ENCODE results near the gene PALLD. TPM values are rescaled to one million over a fixed set of nuclear protein-coding genes. Genes with fewer than 3 reads are reported as not detected.

The PALLD gene
- total and polyA plus RNA-seq, 2 of the 13 experiments (the other 11 are each of a cell fraction or from before 2014, with no cell fraction given): 0.50 to 1.5 TPM

DNA sequence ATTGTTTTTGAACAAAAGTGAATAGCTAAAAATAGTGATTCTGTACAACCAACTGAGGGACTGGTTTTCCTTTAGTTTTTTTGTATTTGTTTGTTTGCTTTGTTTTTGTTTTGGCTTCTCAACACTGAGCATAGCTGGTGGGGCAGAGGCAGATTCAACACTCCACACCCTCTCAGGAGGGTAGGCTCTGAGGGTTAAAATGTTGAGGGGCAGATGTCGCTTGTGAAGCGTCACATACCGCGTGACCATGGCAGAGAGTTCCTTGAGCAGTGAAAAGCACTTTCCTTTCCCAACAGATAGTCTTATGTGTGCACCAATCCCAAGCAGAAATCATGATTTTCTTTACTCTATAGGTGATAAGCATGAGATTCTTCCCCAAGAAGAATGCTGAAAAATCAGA, 155.0 kb downstream of the PALLD start (continued):
- TF ChIP-seq, protein P1, sequence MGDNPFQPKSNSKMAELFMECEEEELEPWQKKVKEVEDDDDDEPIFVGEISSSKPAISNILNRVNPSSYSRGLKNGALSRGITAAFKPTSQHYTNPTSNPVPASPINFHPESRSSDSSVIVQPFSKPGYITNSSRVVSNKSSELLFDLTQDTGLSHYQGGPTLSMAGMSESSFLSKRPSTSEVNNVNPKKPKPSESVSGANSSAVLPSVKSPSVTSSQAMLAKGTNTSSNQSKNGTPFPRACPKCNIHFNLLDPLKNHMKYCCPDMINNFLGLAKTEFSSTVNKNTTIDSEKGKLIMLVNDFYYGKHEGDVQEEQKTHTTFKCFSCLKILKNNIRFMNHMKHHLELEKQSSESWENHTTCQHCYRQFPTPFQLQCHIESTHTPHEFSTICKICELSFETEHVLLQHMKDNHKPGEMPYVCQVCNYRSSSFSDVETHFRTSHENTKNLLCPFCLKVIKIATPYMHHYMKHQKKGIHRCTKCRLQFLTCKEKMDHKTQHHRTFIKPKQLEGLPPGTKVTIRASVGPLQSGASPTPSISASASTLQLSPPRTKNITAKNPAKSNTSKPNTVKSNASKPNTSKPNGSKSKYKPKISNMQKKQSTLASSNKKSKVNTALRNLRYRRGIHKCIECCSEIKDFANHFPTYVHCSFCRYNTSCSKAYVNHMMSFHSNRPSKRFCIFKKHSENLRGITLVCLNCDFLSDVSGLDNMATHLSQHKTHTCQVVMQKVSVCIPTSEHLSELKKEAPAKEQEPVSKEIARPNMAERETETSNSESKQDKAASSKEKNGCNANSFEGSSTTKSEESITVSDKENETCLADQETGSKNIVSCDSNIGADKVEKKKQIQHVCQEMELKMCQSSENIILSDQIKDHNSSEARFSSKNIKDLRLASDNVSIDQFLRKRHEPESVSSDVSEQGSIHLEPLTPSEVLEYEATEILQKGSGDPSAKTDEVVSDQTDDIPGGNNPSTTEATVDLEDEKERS (CRISPR knock-in tag; IDR thresholded peaks at IDR 0.05): no peak
- TF ChIP-seq, protein P2, sequence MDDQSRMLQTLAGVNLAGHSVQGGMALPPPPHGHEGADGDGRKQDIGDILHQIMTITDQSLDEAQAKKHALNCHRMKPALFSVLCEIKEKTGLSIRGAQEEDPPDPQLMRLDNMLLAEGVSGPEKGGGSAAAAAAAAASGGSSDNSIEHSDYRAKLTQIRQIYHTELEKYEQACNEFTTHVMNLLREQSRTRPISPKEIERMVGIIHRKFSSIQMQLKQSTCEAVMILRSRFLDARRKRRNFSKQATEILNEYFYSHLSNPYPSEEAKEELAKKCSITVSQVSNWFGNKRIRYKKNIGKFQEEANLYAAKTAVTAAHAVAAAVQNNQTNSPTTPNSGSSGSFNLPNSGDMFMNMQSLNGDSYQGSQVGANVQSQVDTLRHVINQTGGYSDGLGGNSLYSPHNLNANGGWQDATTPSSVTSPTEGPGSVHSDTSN (CRISPR knock-in tag; IDR thresholded peaks at IDR 0.05; ENCODE audit: borderline replicate concordance): no peak
- TF ChIP-seq, protein P3, sequence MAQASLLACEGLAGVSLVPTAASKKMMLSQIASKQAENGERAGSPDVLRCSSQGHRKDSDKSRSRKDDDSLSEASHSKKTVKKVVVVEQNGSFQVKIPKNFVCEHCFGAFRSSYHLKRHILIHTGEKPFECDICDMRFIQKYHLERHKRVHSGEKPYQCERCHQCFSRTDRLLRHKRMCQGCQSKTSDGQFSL (CRISPR knock-in tag; IDR thresholded peaks at IDR 0.05): no peak
- TF ChIP-seq ZSCAN29 (CRISPR knock-in tag; conservative IDR thresholded peaks at IDR 0.05): no peak

DNA sequence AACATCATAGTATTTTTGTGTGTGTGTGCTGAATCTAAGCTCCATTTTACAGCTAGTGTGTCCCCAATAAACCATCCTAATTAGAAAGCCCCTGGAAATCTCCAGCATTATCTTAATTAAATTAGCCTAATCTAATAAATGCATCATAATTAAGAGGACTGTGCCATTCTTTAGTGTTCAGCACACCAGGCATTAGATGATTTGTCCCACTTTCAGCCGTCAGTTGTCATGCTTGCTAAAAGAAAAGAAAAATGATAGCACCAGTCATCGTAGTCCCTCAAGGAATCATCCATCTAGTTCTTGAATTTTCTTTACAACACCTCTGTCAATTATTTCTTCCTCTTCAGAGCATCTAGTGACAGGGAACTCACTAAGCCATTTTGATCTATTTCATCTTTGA, 155.9 kb downstream of the PALLD start:
- BruUV-seq (replicated peaks): no TSS peak
- in situ Hi-C loops (cut with HindIII; ENCODE audit: extremely low pct_ligation_motif_present, low pct_unique_long_range_greater_than_20kb) (no loop called here), intact Hi-C loops (cut with micrococcal nuclease; ENCODE audit: unreplicated experiment) (no loop called here)
- Histone ChIP-seq H3K4me2 (ENCODE audit: low read depth, low read length) (no peak overlapping the region), H3K36me3 (replicated peaks in 1 of 2; ENCODE audit: control insufficient read depth in 1 of 2, insufficient read depth in 2 of 2, low read length in 2 of 2) (no peaks in the 10 kb centered on the region), H3K27me3 (ENCODE audit: control insufficient read depth in 1 of 2, insufficient read depth in 2 of 2, low read length in 2 of 2) (no peaks in the 10 kb centered on the region; a peak in 2 of 5 replicates), H3K9me3 (ENCODE audit: low read length) (no peaks in the 10 kb centered on the region), H4K20me1 (ENCODE audit: insufficient read depth, low read length) (no peaks in the 10 kb centered on the region), H2AFZ (ENCODE audit: low read length) (no peak overlapping the region), H3K4me1 (ENCODE audit: insufficient read depth, low read length) (no peaks in the 10 kb centered on the region), H3K4me3 (replicated peaks in 1 of 3; ENCODE audit: insufficient read depth in 1 of 3, low read depth in 2 of 3, low read length in 3 of 3) (no peak overlapping the region), H3K27ac (ENCODE audit: extremely low read length, insufficient read depth, low read length) (no peak overlapping the region), H3K79me2 (ENCODE audit: insufficient read depth, low read length) (no peaks in the 10 kb centered on the region), H3K9ac (ENCODE audit: insufficient read depth, low read depth, low read length) (no peak overlapping the region)
- ATAC-seq (no peak), FAIRE-seq (no peak), DNase-seq (ENCODE audit: low spot score) (no peak)
- ChIA-PET POLR2A (no interaction called here), CTCF (ENCODE audit: low intra/inter-chr PET ratio, low total read pairs) (no interaction called here)
- WGBS (ENCODE audit: low lambda C conversion rate): 34% methylated on average over 2 of the region's 2 CpGs
- TF ChIP-seq SP5 (CRISPR knock-in tag; IDR thresholded peaks at IDR 0.05; ENCODE audit: borderline replicate concordance, low read depth) (no peak), KDM6A (CRISPR knock-in tag; IDR thresholded peaks at IDR 0.05; ENCODE audit: low read depth) (no peak), SMYD3 (CRISPR knock-in tag; IDR thresholded peaks at IDR 0.05) (no peak), ADNP (CRISPR knock-in tag; IDR thresholded peaks at IDR 0.05) (no peak)
- TF ChIP-seq, protein P4, sequence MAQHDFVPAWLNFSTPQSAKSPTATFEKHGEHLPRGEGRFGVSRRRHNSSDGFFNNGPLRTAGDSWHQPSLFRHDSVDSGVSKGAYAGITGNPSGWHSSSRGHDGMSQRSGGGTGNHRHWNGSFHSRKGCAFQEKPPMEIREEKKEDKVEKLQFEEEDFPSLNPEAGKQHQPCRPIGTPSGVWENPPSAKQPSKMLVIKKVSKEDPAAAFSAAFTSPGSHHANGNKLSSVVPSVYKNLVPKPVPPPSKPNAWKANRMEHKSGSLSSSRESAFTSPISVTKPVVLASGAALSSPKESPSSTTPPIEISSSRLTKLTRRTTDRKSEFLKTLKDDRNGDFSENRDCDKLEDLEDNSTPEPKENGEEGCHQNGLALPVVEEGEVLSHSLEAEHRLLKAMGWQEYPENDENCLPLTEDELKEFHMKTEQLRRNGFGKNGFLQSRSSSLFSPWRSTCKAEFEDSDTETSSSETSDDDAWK (CRISPR knock-in tag; IDR thresholded peaks at IDR 0.05): no peak
- TF ChIP-seq, protein P5, sequence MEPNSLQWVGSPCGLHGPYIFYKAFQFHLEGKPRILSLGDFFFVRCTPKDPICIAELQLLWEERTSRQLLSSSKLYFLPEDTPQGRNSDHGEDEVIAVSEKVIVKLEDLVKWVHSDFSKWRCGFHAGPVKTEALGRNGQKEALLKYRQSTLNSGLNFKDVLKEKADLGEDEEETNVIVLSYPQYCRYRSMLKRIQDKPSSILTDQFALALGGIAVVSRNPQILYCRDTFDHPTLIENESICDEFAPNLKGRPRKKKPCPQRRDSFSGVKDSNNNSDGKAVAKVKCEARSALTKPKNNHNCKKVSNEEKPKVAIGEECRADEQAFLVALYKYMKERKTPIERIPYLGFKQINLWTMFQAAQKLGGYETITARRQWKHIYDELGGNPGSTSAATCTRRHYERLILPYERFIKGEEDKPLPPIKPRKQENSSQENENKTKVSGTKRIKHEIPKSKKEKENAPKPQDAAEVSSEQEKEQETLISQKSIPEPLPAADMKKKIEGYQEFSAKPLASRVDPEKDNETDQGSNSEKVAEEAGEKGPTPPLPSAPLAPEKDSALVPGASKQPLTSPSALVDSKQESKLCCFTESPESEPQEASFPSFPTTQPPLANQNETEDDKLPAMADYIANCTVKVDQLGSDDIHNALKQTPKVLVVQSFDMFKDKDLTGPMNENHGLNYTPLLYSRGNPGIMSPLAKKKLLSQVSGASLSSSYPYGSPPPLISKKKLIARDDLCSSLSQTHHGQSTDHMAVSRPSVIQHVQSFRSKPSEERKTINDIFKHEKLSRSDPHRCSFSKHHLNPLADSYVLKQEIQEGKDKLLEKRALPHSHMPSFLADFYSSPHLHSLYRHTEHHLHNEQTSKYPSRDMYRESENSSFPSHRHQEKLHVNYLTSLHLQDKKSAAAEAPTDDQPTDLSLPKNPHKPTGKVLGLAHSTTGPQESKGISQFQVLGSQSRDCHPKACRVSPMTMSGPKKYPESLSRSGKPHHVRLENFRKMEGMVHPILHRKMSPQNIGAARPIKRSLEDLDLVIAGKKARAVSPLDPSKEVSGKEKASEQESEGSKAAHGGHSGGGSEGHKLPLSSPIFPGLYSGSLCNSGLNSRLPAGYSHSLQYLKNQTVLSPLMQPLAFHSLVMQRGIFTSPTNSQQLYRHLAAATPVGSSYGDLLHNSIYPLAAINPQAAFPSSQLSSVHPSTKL (CRISPR knock-in tag; IDR thresholded peaks at IDR 0.05): no peak
